NCI-H510A (cell line): ENCODE results near the gene GFOD2.
"Not testable (repeated sequence)": the region's sequence is repeated elsewhere in the genome, so short reads cannot be mapped to it uniquely, and the experiment has no call there.

Source experiments
- DNase-seq: peaks from one replicate; lab custom pipeline; 2025; lab: John Stamatoyannopoulos, UW

GFOD2 gene, protein sequence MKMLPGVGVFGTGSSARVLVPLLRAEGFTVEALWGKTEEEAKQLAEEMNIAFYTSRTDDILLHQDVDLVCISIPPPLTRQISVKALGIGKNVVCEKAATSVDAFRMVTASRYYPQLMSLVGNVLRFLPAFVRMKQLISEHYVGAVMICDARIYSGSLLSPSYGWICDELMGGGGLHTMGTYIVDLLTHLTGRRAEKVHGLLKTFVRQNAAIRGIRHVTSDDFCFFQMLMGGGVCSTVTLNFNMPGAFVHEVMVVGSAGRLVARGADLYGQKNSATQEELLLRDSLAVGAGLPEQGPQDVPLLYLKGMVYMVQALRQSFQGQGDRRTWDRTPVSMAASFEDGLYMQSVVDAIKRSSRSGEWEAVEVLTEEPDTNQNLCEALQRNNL

GRCh38 chr16:67719048-67719777 lies at the start of gene GFOD2:
Gene GFOD2 (minus strand): TSS chr16:67719316. CDS start chr16:67685715, 33,601 bp downstream.
- DNase-seq = peak; percentile 46

DNA sequence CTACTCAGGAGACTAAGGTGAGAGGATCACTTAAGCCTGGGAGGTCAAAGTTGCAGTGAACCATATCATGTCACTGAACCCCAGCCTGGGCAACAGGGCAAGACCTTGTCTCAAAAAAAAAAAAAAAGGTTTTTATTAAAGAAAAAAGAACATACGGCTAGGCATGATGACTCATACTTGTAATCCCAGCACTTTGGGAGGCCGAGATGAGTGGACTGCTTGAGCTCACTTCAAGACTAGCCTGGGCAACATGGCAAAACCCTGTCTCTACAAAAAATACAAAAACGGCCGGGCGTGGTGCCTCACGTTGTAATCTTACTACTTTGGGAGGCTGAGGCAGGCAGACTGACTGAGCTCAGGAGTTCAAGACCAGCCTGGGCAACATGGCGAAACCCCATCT lies 48.8 kb upstream of the GFOD2 start:
- no peak for DNase-seq

DNA sequence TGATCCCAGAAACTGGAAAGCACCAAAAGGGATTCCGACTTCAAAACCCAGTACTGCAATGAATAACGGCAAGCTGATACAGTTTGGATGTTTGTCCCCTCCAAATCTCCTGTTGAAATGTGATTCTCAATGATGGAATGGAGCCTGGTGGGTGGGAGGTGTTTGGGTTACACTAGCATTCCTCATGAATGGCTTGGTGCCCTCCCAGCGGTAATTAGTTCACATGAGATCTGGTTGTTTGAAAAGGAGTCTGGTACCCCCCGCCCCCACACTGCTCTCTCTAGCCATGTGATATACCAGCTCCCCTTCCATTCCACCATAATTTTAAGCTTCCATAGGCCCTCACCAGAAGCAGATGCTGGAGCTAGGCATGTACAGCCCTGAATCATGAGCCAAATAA lies 47.2 kb upstream of the GFOD2 start:
- DNase-seq = no peak

DNA sequence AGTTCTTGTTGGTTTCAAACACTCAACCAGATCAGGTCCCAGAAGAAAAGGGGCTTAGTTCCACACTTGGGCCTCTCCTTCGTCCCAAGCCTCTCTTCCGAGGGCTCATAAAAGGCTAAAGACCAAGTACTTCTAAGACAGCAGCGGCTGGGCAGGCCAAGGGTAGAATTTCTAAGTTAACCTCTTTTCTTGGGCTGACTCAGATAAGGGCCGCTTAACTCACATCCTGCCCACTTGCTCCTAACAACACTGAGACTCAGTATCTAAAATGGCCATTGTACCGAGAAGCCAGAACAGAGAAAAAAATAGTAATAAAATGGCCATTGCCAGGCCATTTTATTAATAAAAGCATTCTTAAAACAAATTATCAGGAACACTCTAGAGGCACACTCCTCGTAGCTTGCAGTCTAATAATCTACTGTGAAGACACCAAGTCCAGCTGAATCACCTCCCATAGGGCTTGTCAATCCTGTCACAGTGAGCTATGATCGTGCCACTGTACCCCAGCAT lies 45.1 kb upstream of the GFOD2 start:
- no peak for DNase-seq

DNA sequence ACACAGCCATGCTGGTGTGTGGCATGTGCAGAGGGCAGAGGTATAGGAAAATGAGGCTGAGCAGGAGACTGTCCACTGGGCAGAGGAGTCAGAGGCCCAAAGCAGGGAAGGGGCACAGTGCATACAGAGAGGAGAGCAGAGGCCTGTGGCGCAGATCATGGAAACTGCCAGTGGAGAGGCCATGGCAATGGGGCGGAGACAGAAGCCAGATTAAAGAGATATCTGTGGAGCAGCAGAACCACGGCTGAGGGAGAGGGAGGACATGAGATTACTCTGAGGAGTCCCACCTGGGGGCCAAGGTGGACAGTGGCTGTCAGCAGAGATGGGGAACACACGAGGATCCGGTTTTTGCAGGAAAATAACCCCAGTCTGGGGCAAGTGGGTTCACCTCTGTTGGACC lies 44.0 kb upstream of the GFOD2 start:
- no peak for DNase-seq

DNA sequence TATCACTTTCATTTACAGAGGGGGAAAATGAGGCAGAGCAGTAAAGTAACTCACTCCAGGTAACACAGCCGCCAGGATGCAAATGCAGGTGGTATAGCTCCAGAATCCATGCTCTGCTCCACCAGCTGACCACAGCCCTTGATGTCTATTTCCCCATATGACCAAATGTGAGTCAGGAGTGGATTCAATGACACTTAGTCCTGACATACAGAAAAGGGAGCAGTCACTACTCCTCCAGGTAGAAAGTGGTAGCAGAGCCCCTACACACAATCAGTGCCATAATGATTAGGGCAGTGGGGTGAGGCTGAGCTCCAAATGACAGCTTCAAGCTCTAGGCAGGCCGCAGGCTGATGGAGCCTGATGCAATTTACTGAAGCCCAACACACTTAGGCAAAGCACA lies 43.3 kb upstream of the GFOD2 start:
- no peak for DNase-seq

GRCh38 chr16:67761924-67762323 lies 42.8 kb upstream of the GFOD2 start:
- no peak for DNase-seq

GRCh38 chr16:67760956-67761230 lies 41.8 kb upstream of the GFOD2 start:
- no peak for DNase-seq

DNA sequence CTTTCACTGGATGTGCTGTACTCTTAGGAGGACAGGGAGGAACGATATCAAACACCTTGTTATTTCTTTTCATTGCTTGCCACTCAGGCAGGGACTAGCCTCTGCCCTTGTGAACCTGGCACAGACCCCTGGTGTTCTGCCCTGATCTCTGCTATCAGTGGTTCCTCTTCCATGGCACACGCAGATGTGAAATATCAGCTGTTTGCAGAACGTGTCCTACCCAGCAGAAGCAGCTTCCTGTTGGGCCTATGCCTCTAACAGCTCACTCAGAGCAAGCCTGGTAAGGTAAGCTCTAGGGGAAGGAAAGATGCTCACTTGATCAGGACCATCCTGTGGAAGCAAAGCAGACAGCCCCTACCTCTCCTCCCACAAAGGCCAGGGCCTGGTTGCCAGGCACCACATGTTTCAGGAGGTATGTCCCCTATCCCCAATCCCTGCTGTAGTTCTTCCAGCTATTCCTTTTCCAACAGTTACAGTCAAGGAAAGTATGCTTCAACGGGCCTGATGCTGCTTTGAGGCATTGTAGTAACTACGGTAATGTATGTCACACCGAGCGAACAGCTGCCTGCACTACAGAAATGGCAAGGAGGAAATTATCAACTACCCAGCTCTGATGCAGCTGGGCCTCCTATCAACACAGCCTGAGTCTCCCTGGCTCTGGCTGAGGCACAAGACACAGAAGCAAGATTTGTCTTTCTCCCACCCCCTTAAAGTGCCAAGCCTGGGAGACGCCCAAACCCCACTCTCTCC lies 41.3 kb upstream of the GFOD2 start:
- no peak for DNase-seq

- DNase-seq = no peak
Observed at GRCh38 chr16:67758966-67759365, 39.9 kb upstream of the GFOD2 start.

DNA sequence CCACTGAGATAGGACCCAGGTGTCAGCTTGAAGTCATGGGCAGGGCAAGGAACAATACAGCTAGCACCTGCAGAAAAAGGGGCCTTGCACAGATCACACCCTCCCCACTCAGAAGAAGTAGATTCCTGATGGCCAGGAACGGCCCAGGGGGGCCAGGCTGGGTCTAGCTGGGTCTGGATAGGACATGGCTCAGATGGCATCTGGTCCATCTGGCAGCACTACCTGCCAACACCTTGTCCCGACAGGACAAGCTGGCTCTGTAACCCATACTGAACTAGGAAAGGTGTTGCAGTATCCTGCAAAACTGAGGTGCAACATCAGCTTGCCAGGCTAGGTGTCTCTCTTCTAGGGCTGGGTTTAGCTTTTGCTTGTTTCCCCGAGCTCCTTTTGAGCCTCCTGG lies 38.9 kb upstream of the GFOD2 start:
- DNase-seq = no peak

DNA sequence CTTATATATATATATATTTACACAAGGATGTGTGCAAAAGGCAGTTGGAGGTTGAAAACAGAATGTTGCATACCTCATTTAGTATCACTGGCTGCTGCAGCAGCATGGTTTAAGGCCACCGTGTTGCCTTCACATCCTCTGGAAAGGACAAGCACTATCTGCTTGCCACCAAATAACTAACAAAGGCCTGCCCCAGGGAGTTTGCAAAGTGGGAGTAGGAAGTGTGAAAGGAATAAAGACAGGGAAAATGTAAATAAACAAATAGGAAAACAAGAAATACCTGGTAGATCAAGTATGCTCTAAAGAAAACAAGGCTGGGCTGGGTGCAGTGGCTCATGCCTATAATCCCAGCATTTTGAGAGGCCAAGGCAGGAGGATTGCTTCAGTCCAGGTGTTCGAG lies 33.5 kb upstream of the GFOD2 start:
- no peak for DNase-seq

- not testable (repeated sequence) for DNase-seq
Observed at GRCh38 chr16:67751331-67751730, 32.2 kb upstream of the GFOD2 start.

DNA sequence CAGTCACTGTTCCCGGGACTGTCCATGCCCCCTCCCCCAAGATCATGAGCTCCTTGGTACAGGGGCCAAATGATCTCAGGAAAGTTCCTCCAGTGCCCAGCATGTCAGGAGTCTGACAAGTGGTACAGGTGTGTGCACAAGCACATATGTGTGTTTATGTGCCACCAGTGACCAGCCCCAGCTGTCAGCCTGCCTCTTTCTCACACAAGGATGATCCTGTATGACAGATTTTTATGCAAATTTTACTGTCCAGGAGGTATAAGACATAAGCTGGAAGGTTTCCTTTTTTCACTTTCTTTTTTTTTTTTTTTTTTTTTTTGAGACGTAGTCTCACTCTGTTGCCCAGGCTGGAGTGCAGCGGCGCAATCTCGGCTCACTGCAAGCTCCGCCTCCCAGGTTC lies 31.4 kb upstream of the GFOD2 start:
- no peak for DNase-seq

GRCh38 chr16:67749436-67750078 lies 30.4 kb upstream of the GFOD2 start:
- DNase-seq = no peak

DNA sequence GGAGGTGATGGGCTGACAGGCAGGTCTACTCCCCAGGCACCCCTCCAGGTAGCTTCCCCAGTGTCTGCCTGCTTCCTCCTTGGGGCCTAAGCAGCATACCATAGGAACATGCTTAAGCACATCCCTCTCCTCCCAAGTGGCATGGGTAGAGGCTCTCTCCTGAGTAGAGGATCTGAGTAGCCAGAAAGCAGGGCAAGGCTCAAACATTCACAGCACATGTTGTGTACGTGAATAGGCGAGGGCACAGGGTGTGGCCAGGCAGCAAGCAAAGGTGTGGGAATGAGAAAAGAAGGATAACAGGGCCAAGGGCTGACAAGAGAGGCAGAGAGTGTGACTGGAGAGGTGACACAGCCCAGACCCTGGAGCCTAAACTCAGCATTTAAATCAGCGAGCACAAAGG lies 29.7 kb upstream of the GFOD2 start:
- no peak for DNase-seq

DNA sequence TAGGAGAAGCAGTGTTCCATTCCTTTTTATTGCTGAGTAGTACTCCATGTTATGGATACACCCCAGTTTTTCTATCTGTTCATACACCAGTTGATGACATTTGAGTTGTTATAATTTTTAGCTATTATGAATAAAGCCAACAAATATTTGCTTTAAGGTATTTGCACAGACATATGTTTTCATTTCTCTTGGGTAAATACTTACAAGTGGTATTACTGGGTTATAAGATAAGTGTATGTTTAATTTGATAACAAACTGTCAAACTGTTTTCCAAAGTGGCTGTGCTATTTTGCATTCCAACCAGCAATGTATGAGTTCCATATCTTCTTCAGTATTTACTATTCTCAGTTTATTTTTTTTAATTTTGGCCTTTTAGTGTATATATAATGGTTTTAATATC lies 27.7 kb upstream of the GFOD2 start:
- no peak for DNase-seq

DNA sequence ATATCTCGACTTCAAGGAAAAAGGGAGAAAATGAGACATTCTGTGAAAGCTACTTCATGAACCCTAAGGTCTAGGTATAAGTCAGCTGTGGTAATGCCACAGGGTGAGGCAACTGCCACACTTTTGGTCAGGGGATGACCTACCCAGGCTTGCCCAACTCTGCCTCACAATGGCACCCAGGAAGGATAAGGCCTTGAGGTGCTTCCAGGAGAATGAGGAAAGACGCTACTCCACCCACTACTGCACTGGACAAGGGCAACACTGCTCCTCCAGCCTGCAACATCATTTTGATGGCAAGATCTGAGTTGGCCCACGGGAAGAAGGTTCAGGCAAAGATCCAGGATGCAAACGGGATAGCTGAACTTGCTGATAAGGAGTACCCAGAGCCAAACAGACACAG lies 22.0 kb upstream of the GFOD2 start:
- no peak for DNase-seq

- DNase-seq = no peak
Observed at GRCh38 chr16:67740391-67740790, 21.3 kb upstream of the GFOD2 start.

DNA sequence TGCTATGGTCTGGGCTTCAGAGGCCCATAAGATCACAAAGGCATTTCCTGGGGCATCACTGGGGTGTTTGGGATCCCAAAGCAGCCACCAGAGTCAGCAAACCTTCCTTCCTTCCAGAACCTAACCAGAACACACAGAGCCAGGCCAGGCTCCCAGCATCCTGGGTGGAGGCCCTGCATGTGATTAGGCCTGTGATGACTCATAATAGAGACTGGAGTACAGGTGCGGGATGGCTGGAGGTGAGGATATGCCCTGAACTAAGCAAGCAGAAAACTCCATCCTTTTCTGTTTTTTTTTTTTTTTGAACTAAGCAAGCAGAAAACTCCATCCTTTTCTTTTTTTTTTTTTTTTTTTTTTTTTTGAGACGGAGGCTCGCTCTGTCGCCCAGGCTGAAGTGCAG lies 17.7 kb upstream of the GFOD2 start:
- no peak for DNase-seq

DNA sequence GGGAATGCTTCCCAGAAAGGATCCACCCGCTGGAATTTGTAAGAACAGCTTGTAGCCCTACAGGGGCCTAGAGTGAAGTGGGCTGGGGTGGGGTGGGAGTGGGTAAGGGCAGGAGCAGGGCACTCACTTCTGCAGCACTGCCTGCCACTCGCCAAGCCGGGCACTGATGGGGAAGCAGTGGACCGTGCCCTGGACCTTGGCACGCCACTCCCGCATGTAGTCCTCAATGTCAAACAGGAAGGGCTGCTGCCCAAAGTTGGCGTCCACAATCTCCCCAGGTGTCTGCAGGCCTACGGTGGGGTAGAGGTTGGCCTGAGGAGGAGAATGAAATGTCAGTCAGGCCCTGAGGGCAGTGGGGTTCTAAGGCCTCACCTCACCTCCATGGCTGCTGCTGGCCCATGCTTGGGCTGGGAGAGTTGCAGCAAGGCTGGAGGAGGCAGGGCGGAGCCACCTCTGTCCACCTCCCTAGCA lies 15.7 kb upstream of the GFOD2 start:
- no peak for DNase-seq

DNA sequence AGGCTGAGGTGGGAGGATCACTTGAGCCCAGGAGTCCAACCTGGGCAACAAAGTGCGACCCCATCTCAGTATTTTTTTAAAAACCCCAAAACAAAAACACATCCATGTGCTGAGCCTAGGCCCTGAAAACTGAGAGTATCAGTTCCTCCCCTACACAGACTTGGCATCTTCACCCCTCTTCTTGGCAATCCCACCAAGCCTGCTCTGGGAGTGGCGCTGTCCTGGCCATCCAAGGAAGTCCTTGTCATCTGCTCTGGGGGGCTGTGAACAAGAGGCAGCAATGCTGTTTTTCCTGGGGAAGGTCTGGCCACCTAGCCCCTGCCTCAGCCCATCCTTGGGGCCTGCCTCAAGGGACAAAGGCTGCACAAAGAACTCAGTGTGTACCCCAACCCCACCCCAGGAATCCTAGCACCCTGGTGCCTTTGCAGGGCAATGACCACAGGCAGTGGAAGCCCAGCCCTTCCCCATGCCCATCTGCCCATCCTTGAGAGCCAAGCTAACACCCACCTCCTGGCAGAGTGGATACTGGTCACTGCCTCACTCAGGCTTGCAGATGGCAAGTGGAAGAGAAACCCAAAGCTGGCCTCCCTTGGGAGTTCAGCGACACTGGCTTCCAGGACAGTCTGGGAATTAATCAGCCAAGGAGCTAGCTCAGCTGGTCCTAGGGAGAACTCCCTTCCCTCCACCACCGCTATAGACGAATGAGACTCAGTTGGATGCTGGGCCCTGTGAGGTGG lies 14.8 kb upstream of the GFOD2 start:
- no peak for DNase-seq
